ENCODE measurements around the gene ATP8A1. TPM values are rescaled to one million over a fixed set of nuclear protein-coding genes. Genes with fewer than 3 reads are reported as not detected.
"Not testable (repeated sequence)": the region's sequence is repeated elsewhere in the genome, so short reads cannot be mapped to it uniquely, and the experiment has no call there.

Gene ATP8A1
- polyA plus RNA-seq, 1 donor = 7.1 TPM

GRCh38 chr4:42510225-42510624 lies 146.7 kb downstream of the ATP8A1 start:
- no peak for DNase-seq (ENCODE audit: low read depth)

- DNase-seq (ENCODE audit: low read depth) = no peak
Observed at GRCh38 chr4:42501624-42502401, 155.1 kb downstream of the ATP8A1 start.

- DNase-seq (ENCODE audit: low read depth) = no peak
Observed at GRCh38 chr4:42498040-42498439, 158.9 kb downstream of the ATP8A1 start.

GRCh38 chr4:42497142-42497910 lies 159.6 kb downstream of the ATP8A1 start:
- no peak for DNase-seq (ENCODE audit: low read depth)

- no peak for DNase-seq (ENCODE audit: low read depth)
Observed at GRCh38 chr4:42492962-42493361, 163.9 kb downstream of the ATP8A1 start.

- DNase-seq (ENCODE audit: low read depth) = no peak
Observed at GRCh38 chr4:42490015-42490414, 166.9 kb downstream of the ATP8A1 start.

- DNase-seq (ENCODE audit: low read depth) = no peak
Observed at GRCh38 chr4:42489095-42489494, 167.8 kb downstream of the ATP8A1 start.

GRCh38 chr4:42488554-42488953 lies 168.4 kb downstream of the ATP8A1 start:
- DNase-seq (ENCODE audit: low read depth) = no peak

- DNase-seq (ENCODE audit: low read depth) = no peak
Observed at GRCh38 chr4:42488114-42488513, 168.8 kb downstream of the ATP8A1 start.

GRCh38 chr4:42487230-42487629 lies 169.7 kb downstream of the ATP8A1 start:
- no peak for DNase-seq (ENCODE audit: low read depth)

- not testable (repeated sequence) for DNase-seq (ENCODE audit: low read depth)
Observed at GRCh38 chr4:42486156-42486555, 170.7 kb downstream of the ATP8A1 start.

- DNase-seq (ENCODE audit: low read depth) = no peak
Observed at GRCh38 chr4:42484630-42485029, 172.3 kb downstream of the ATP8A1 start.

GRCh38 chr4:42483426-42484379 lies 173.2 kb downstream of the ATP8A1 start:
- DNase-seq (ENCODE audit: low read depth) = peak; percentile 66

- no peak for DNase-seq (ENCODE audit: low read depth)
Observed at GRCh38 chr4:42482516-42483327, 174.2 kb downstream of the ATP8A1 start.

- no peak for DNase-seq (ENCODE audit: low read depth)
Observed at GRCh38 chr4:42480717-42481116, 176.2 kb downstream of the ATP8A1 start.

- DNase-seq (ENCODE audit: low read depth) = no peak
Observed at GRCh38 chr4:42480281-42480680, 176.6 kb downstream of the ATP8A1 start.

- no peak for DNase-seq (ENCODE audit: low read depth)
Observed at GRCh38 chr4:42478946-42479345, 178.0 kb downstream of the ATP8A1 start.

- DNase-seq (ENCODE audit: low read depth) = no peak
Observed at GRCh38 chr4:42478509-42478908, 178.4 kb downstream of the ATP8A1 start.

GRCh38 chr4:42474406-42474805 lies 182.5 kb downstream of the ATP8A1 start:
- no peak for DNase-seq (ENCODE audit: low read depth)

GRCh38 chr4:42473071-42473684 lies 183.7 kb downstream of the ATP8A1 start:
- DNase-seq (ENCODE audit: low read depth) = no peak

- DNase-seq (ENCODE audit: low read depth) = no peak
Observed at GRCh38 chr4:42471896-42472295, 185.0 kb downstream of the ATP8A1 start.
